ENCODE data around the gene HNRNPUL1.
A peak's percentile ranks its signal among the peaks of the same experiment; 100 is the strongest.
"Not testable (repeated sequence)": the region's sequence is repeated elsewhere in the genome, so short reads cannot be mapped to it uniquely, and the experiment has no call there.

Gene HNRNPUL1

DNA sequence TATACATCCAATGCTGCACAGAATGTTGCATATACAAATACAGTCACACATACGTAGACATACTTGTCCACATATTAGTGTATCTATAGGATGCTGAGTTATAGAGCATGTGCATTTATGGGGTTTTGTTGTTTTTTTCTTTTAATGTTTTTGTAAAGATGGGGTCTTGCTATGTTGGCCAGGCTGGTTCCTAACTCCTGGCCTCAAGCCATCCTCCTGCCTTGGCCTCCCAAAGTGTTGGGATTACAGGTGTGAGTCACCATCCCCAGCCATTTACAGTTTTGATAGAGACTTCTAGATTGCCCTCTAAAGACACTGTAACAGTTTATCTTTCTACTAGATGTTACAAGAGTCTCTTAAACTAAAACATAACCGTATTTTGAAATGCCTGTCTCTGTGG is 14.3 kb downstream of the HNRNPUL1 start:
- DNase-seq, result no peak

DNA sequence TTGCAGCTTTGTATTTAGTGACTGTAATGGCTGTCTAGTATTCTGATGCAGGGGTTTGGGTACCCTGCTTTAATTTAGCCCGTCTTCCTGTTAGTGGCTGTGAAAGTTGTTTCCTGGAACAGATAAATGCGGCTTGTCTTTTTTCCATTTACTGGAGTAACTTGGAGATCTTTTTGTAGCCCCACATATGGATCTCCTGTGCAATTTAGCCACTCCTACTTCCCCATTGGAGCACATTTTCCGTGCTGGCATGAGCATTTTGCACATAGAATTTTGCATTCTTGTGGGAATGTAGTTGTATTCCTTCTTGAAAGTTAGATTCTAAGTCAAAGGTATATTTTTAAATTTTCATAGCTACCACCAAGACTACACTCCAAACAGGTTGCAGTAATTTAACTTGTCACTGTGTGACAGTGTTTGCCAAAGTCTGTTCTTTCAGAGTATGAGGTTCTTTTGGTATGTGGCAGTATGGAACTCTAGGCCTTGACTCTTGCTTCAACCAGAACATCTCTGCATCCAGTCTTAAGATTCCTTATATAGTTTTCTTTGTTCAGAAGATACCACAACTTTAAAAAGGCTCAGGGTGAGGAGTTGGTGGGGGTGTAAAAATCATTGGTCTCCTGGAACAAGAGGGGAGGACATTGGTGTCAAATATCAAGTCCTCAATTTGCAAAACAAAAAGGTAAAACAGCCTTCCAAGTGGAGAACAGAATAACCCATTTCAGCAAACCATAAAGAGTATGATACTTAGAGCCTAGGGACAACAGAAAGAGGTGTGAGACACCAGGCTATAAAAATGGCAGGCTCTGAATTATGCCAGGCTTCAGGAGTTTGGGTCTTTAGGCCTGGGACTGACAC is 24.7 kb downstream of the HNRNPUL1 start:
- no peak for DNase-seq

DNA sequence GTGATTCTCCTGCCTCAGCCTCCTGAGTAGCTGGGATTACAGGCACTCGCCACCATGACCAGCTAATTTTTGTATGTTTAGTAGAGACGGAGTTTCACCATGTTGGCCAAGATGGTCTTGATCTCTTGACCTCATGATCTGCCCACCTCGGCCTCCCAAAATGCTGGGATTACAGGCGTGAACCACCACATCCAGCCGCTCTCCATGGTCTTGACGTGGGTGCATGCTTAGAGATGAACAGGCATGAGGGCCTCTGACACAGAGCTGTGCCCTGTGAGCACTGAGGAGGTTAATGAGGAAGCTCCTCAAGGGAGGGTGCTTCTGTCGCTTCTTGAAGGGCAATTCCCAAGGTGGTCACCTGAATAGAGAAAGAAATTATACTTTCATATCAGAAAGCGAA is 25.6 kb downstream of the HNRNPUL1 start:
- DNase-seq, result not testable (repeated sequence)

DNA sequence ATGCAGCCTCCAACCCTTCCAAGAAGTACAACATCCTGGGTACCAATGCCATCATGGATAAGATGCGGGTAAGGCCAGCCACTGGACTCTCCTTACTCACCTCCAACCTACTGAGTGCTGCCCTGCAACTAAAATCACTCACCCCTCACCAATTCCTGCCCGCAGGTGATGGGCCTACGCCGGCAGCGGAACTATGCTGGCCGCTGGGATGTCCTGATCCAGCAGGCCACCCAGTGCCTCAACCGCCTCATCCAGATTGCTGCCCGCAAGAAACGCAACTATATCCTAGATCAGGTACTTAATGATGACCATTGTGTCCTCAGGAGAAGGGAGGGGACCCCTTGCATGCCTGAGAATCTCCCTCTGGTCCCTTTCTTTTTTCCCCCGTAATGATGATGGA is 30.2 kb downstream of the HNRNPUL1 start:
- no peak for DNase-seq

DNA sequence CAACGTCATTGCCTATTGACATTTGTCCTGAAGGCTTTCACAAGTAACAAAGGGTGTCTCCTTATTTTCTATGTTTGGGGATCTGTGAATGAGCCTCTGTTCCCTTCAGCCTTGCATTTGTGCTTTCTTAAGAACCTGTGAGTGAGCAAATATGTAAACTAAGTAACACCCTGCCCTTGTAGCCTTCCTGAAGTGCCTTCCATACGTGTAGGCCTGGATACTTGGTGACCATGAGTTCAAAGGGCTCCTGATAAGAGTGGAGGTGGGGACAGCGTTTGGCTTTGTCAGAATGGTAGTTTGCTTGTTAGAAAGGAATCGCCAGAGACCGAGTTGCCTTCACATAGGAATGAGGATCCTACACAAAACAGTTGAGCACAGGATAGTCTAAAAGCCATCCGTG is 31.3 kb downstream of the HNRNPUL1 start:
- DNase-seq, result no peak

DNA sequence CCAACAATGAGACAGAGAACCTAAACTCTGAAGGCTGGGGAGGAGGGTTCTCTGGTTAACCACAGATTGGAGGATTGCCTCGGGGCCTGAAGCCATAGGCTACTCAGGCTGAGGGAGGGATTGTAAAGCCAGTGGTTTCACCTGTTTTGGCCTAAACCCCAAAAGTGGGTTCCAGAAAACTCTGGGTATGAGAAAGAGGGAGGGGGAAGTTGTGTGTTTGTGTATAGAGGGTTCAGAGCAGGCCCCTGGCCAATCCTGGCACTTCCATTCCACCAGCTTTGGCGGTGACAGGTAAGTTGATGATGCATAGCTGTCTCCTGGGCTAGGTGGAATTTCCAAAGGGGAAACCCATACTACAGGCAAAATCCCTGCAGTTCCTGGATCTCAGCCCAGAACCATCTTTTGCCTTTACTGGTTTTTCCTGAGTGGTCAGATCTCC is 32.3 kb downstream of the HNRNPUL1 start:
- no peak for DNase-seq

DNA sequence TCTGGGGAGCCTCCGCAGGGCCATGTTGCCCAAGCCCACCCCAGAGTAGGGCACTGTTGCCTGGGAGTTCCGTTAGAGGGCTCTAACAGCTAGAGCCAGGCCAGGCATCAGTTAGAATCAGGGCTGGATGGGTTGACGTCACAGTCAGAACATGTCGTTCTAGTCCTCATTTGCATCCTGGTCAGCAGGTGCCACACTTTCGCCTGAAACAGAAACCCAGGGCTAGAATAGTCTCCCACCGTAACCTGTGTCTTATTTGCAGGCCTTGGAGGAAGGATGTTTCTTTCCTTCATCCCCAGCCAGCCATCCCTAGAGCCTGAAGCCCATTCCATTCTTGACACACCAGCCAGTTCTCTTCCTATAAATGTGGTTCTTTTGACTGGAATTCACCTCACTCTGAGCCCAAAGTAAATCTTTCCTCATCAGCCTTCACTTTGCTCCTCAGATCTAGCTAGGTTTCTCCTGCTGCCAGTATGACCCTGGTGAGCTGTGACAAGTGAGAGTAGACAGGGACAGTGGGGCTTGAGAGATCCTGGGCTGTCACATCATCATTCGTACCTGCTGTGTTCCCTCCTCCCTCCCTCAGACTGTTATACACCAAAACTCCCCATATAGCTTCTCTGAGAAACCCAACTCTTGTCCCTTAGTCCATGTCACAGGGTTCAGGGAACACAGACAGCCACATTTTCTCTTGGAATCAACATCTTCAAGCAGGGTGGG is 33.6 kb downstream of the HNRNPUL1 start:
- DNase-seq, result no peak

DNA sequence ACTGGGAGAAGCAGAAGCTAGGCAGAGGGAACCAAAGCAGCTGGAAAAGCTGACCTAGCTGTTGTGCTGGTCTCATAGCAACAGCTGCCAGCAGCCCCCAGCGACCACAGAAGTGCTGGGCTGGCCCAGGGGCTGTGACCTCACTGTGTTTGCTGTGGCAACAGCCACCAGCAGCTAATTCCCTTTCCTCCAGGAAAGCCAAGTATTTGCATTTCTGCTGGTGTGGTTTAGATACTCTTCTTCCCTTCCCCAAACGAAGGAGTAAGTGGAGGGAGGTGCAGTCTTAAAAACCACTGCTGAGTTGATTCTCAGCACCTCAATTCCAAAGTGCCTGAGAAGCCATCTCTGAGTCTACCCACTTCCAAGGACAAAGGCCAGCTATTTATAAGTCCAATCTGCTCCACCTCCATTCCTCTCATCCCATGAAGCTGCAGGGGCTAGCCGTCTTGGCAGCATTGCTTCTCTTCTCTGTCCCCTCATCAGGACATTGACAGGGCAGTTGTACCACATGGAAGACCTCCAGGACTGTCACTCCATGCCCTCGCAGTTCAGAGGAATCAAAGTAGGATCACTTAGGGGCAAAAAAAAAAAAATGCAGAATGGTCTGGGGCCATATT is 34.3 kb downstream of the HNRNPUL1 start:
- DNase-seq, result peak; percentile 93 to 97 (median 94)

DNA sequence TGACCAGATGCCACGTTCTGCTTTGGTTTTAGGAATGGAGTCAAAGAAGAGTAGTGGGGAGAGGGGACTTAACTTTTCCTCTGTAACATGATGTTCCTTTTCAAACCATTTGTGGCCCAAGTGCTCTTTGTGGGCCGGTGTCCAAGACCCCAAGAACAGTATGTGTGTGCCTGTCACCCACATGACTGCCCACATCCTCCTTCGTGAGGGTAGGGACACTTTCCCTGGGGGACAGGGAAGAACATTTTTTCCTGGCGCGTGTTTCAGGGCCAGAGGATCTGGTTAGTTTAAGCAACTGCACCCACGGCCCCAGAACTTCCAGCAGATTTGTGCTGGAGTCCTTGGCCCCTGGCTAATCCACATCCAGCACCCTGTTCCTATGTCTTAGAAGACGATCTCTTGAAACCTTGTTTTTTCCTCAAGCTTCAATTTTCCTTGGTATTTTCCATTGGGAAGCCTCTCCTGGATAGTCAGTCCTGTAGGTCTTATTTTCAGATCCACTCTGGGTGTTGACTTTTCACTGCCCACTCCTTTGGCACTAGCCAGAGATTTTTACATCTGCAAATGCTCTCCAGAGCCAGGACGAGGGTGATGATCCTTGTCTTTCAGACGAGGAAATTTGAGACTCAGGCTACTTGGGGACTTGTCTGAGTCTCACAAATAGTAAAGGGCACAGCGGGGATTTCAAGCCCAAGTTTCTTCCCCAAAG is 35.0 kb downstream of the HNRNPUL1 start:
- peak; percentile 40 to 60 (median 47) for DNase-seq

DNA sequence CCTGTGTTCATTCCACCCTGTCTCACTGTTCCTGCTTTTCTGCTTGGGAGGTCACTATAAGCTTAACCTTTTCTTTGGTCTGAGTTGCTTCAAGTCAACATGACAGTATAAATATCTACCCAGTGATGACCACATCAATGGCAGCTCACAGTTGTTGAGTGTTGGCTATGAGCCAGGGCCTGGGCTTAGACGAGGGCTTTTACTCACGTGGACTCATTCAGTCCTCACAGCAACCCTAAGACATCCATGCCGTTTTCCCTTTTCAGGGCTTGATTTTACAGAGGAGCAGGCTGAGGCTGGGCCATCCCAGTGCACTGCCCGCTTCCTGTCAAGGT is 35.5 kb downstream of the HNRNPUL1 start:
- peak; percentile 68 to 89 (median 75) for DNase-seq

DNA sequence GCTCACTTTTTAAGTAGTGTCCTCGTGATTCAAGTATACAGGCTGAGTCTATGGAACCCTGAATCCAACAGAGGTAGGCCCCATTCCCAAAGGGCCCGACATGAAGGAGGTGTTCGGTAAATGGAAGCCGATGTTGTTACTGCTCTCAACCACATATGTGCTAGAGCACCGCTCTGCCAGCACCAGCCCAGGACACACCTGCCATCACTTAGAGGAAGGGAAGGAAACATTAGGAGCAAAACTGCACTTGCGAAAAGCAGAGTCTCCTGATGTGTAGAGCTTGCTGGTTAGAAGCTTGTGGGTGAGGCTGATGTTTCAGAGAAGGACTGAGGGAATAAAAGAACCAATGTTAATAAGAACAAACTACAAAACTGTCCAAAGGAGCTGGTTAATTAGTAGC is 36.4 kb downstream of the HNRNPUL1 start:
- DNase-seq, result no peak

DNA sequence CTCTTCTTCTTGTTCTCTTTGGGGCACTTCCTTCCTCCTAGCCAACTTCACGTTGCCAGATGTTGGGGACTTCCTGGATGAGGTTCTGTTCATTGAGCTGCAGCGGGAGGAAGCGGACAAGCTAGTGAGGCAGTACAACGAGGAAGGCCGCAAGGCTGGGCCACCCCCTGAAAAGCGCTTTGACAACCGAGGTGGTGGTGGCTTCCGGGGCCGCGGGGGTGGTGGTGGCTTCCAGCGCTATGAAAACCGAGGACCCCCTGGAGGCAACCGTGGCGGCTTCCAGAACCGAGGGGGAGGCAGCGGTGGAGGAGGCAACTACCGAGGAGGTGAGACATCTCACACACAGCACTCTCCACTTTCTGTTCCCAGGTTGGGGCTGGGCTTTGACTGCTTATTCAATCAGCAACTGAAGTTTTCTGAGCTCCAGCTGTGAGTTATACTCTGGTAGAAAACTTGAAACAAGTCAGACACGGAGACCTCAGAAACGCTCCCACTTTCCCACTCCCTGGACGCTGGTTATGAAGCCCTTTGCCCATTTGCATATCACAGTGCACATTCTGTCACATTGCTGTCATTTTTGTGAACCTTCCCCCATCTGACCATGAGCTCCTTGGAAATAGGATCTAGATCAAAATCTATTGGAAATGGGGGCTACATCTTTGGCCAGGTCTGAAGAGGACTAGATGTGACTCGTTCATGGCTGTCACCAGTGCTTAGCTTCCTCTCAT is 38.6 kb downstream of the HNRNPUL1 start:
- DNase-seq, result peak in 3 of 4 experiments; percentile 50 to 51 (median 51)

DNA sequence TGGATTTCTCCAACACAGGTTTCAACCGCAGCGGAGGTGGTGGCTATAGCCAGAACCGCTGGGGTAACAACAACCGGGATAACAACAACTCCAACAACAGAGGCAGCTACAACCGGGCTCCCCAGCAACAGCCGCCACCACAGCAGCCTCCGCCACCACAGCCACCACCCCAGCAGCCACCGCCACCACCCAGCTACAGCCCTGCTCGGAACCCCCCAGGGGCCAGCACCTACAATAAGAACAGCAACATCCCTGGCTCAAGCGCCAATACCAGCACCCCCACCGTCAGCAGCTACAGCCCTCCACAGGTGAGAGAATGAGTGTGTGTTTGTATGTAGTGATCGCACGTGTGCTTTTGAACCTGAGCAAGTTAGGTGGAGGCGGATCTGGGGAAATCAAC is 39.8 kb downstream of the HNRNPUL1 start:
- DNase-seq, result no peak

DNA sequence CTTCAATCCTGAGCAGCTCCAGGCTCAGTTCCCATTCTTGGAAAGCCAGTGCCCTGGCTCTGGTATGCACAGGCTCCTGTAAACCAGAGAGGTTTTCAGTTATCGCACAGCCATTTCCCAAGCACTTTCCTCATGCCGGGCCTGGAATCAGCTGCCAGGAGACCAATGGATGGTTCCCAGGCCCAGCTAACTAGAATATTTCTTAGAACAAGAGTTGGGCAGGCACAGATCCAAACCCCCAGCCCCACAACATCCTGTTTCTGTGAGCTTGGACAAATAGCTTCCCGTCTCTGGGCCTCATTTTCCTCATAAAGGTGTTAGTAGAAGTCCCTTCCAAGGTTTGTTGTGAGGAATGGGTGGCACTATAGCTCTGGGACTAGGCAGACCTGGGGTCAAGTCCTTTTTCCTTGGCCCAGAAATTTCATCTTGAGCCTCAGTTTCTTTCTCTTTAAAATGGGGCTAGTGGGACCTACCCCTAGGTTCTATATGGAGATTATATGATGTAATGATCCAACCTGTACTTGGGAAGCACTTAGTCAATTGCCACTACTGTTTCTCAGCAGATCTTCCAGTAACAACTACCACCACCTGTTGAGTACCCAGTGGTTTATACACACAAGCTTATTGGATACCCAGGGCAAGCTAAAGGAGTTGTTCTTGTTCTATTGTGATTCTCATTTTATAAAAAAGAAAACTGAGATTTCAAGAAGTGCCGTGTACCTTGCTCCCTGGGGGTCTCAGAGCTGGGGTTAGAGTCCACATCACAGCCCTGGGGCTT is 40.7 kb downstream of the HNRNPUL1 start:
- DNase-seq, result no peak

DNA sequence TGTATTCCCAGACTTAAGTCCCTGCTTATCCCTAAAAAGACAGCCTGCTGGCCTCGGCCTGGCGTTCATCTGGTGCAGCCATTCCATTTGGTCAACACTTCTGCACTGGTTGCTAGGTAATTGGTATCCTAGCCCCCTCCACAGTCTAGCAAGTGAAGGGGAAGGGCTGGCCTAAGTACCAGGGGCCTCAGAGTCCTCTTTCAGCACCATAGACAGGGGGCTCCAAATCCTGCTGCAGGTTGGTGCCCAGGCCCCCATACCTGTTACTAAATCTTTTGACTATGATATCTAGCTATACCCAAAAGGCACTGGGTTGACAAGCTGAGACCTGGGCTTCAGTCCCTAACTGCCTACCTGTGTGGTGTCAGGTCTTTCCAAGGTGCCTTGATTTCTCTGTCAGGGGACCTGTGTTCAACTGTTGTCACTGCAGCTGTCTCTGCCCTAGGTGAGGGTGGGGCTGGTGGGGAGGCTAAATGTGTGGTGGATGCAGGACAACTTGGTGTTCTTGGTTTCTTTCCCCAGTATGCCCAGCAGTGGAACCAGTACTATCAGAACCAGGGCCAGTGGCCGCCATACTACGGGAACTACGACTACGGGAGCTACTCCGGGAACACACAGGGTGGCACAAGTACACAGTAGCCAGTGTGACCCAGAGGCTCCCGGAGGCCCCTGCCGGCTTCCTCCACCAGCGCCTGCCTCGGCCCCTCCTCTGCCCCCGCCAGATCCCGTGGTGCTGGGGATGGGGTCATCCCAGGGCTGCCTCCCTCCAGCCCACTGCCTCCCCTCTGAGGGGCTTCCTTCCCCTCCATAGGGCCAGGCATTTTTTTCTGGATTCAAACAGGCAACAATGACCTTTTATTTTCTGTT is 42.0 kb downstream of the HNRNPUL1 start:
- DNase-seq, result no peak

DNA sequence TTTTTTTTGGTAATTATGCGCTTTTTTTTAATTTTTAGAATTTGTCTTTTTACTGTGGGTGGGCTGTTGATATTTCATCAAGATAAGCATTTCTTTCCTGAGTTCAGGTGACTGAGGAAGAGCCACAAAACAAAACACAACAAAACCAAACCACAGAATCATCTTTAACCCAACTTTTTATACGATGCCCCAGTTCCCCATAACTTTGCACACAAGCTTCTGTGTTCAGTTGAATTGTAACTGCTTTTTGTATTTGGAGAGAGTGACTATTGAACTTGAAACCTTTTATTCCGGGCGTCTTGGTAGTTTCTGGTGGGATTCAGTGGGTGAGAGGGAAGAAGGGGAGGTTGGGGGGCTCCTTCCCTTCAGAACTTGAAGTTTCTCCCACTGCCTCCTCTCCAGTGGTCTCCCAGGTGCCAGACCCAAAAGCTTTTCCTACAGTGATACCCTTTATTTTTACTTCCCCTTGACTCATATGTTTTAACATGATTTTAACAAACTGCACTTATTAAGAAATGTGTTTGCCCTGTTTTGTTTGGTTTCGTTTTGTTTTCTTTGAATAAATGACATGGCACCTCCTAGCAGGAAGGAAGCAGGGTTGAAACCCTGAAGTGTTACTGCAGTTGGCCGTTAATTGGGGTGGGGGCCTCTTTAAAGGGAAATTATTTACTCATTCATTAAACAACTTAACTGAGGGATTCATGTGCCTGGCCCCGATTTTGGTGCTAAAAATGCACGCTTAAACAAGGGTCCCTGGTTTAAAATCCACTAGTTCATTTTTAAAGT is 43.1 kb downstream of the HNRNPUL1 start:
- DNase-seq, result peak in 2 of 4 experiments; percentile 28 to 31

DNA sequence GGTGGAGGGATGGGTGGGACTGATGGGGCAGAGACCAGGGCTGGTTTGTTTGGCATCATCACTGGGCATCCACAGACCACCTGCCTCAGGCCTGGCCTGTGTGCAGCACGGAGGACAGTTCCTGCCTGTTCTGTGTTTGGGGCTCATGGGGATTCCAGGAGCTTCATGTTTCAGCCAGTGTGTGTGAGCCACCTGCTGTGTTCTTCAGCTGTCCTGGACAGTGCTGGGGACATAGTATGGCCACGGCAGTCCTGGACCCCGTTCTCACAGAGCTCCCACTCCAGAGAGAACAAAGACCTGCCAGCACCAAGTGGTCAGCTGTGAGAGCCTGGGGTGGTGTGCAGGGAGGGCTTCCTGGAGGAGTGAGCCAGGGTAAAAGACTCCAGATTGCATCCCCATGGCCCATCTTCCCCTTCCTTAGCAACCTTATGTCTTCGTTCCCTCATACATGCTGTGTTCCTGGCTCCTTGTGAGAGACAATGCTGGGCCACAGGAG is 43.8 kb downstream of the HNRNPUL1 start:
- no peak for DNase-seq

DNA sequence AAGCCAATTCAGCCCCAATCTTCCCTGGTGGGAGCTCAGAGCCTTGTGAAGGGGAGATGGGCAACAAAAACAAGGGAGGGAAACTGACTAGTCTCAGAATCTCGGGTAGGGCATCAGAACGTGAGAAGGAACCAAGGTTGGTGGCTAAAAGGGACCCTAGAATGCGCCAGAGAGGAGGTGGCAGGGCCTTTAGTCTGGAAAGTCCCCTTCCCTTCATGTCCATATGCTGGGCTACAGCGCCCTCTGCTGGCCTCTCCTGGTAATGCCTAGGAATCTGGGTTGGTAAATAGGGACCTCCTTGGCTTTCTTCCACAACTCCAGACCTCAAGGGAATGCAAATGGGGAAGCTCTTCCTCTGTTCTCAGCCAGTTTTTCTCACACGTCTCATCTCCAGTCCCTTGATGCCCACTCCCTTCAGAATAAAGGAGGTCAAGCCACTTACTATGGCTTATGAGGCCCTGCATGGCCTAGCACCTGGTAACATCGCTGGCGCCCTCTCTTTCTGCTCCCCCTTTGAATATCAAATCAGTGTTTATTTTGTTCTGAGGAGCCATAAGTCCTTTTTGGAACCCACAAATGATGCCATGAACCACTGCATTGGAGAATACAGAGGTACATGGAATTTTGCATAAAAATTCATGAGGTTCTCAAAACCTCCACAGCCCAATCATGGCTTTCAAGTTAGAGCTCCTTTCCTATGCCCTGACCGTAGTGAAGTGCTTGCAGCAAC is 44.4 kb downstream of the HNRNPUL1 start:
- peak; percentile 96 to 100 (median 96) for DNase-seq
